H7 (cell line): ENCODE measurements around the gene CCDC15. TPM values are rescaled to one million over a fixed set of nuclear protein-coding genes. Genes with fewer than 3 reads are reported as not detected.
"Not testable (repeated sequence)": the region's sequence is repeated elsewhere in the genome, so short reads cannot be mapped to it uniquely, and the experiment has no call there.

Source experiments
- DNase-seq: peaks from one replicate; pipeline ENCODE4 v3.0.0; 2012
- H3K27me3 ChIP-seq: 2 replicates; pipeline ENCODE4 v1.6.0; 2011; ENCODE audit warnings: mild to moderate bottlenecking, low read length; ENCODE audit not compliant: control insufficient read depth, insufficient read depth
- H3K36me3 ChIP-seq: replicated peaks from 2 replicates; pipeline ENCODE4 v1.5.1; 2011; ENCODE audit warnings: low read length; ENCODE audit not compliant: control insufficient read depth, insufficient read depth
- H3K4me3 ChIP-seq: 2 replicates; pipeline ENCODE4 v1.5.1; 2011; ENCODE audit warnings: low read depth, mild to moderate bottlenecking, control low read depth, low read length, moderate library complexity; ENCODE audit not compliant: insufficient read depth
- total RNA-seq: library from RNA; depleted of rRNA; stranded (reverse); fragments of >200 nt; shearing (Covaris generic); gene quantifications from 2 replicates; pipeline ENCODE4 v1.2.3, GENCODE V29; 2014

The CCDC15 gene
- total RNA-seq, 1 experiment from 2014 or later, result 1.2 TPM

GRCh38 chr11:124951341-124951740, 2.7 kb upstream of the CCDC15 start:
- Histone ChIP-seq H3K4me3 (no peak overlapping the region), H3K36me3 (no peaks in the 10 kb centered on the region), H3K27me3 (peaks cover 2% of the 10 kb centered on the region)
- no peak for DNase-seq

GRCh38 chr11:124954590-124954955, 571 bp downstream of the CCDC15 start:
- peak; percentile 3 for DNase-seq
- Histone ChIP-seq H3K36me3 (no peaks in the 10 kb centered on the region), H3K27me3 (peaks cover under 1% of the 10 kb centered on the region; the same call in 1 of the 2 replicates), H3K4me3 (peak overlapping the region; percentile 65)

GRCh38 chr11:124955035-124955434, 1.0 kb downstream of the CCDC15 start:
- DNase-seq, result no peak

GRCh38 chr11:124961972-124962609, 8.1 kb downstream of the CCDC15 start:
- Histone ChIP-seq H3K36me3 (no peaks in the 10 kb centered on the region), H3K4me3 (no peak overlapping the region), H3K27me3 (no peaks in the 10 kb centered on the region)
- DNase-seq, result peak; percentile 39

More at GRCh38 chr11:124955035-124955434, 1.0 kb downstream of the CCDC15 start:
- Histone ChIP-seq H3K4me3 (no peak overlapping the region), H3K27me3 (no peaks in the 10 kb centered on the region; the same call in 1 of the 2 replicates), H3K36me3 (no peaks in the 10 kb centered on the region)

GRCh38 chr11:124968197-124968596, 14.2 kb downstream of the CCDC15 start:
- not testable (repeated sequence) for H3K36me3 ChIP-seq, H3K4me3 ChIP-seq, DNase-seq, H3K27me3 ChIP-seq

- Histone ChIP-seq H3K4me3 (no peak overlapping the region), H3K27me3 (no peaks in the 10 kb centered on the region), H3K36me3 (no peaks in the 10 kb centered on the region)
- peak; percentile 58 for DNase-seq
These were observed 16.9 kb downstream of the CCDC15 start for GRCh38 chr11:124970925-124971324.

GRCh38 chr11:124971810-124972209, 17.8 kb downstream of the CCDC15 start:
- Histone ChIP-seq H3K4me3 (no peak overlapping the region), H3K27me3 (no peaks in the 10 kb centered on the region), H3K36me3 (no peaks in the 10 kb centered on the region)
- DNase-seq, result no peak

GRCh38 chr11:124976531-124976930, 22.5 kb downstream of the CCDC15 start:
- no peaks in the 10 kb centered on the region for H3K36me3 ChIP-seq
- H3K27me3 ChIP-seq, result no peaks in the 10 kb centered on the region
- H3K4me3 ChIP-seq, result no peak overlapping the region
- DNase-seq, result no peak

- Histone ChIP-seq H3K36me3 (no peaks in the 10 kb centered on the region), H3K27me3 (no peaks in the 10 kb centered on the region), H3K4me3 (no peak overlapping the region)
- no peak for DNase-seq
These were observed 23.0 kb downstream of the CCDC15 start for GRCh38 chr11:124977006-124977405.

- no peaks in the 10 kb centered on the region for H3K36me3 ChIP-seq
- DNase-seq, result no peak
- H3K27me3 ChIP-seq, result no peaks in the 10 kb centered on the region
- H3K4me3 ChIP-seq, result no peak overlapping the region
These were observed 24.3 kb downstream of the CCDC15 start for GRCh38 chr11:124978316-124978715.

GRCh38 chr11:124982043-124982442, 28.0 kb downstream of the CCDC15 start:
- DNase-seq, result no peak
- Histone ChIP-seq H3K4me3 (no peak overlapping the region), H3K27me3 (no peaks in the 10 kb centered on the region), H3K36me3 (no peaks in the 10 kb centered on the region)

- DNase-seq, result peak; percentile 18
- Histone ChIP-seq H3K36me3 (no peaks in the 10 kb centered on the region), H3K27me3 (no peaks in the 10 kb centered on the region), H3K4me3 (no peak overlapping the region)
These were observed 29.9 kb downstream of the CCDC15 start for GRCh38 chr11:124983674-124984511.

GRCh38 chr11:124984512-124984854, 30.5 kb downstream of the CCDC15 start:
- H3K4me3 ChIP-seq, result no peak overlapping the region
- DNase-seq, result no peak
- no peaks in the 10 kb centered on the region for H3K27me3 ChIP-seq
- no peaks in the 10 kb centered on the region for H3K36me3 ChIP-seq

- Histone ChIP-seq H3K36me3 (no peaks in the 10 kb centered on the region), H3K4me3 (no peak overlapping the region), H3K27me3 (no peaks in the 10 kb centered on the region)
- DNase-seq, result no peak
These were observed 33.1 kb downstream of the CCDC15 start for GRCh38 chr11:124987096-124987495.

GRCh38 chr11:124988063-124988462, 34.1 kb downstream of the CCDC15 start:
- Histone ChIP-seq H3K36me3 (no peaks in the 10 kb centered on the region), H3K4me3 (no peak overlapping the region), H3K27me3 (no peaks in the 10 kb centered on the region)
- DNase-seq, result no peak
